Brain microvascular endothelial cell (primary cell): Measurements from ENCODE around the gene KDM4F.

ENCODE experiments used
- DNase-seq: peaks from one replicate; pipeline ENCODE4 v3.0.0-alpha.2; 2020
- H3K27ac ChIP-seq: fragments of 250-450 bp; sonication (Bioruptor Pico); 2 replicates; pipeline ENCODE4 v1.5.1; 2020; ENCODE audit warnings: mild to moderate bottlenecking, moderate library complexity
- H3K27me3 ChIP-seq: fragments of 250-450 bp; sonication (Bioruptor Pico); replicated peaks from 2 replicates; pipeline ENCODE4 v1.5.1; 2020; ENCODE audit warnings: mild to moderate bottlenecking
- H3K36me3 ChIP-seq: fragments of 250-450 bp; sonication (Bioruptor Pico); replicated peaks from 2 replicates; pipeline ENCODE4 v1.5.1; 2020; ENCODE audit warnings: mild to moderate bottlenecking
- H3K4me3 ChIP-seq: 2 replicates; pipeline ENCODE4 v1.5.1; 2011; ENCODE audit warnings: low read depth, mild to moderate bottlenecking, control low read depth, low read length, moderate library complexity
- in situ Hi-C: cut with HindIII; loops from 2 replicates; pipeline ENCODE4 v1.10.0; 2017; ENCODE audit warnings: low sequenced_read_pairs, low pct_ligation_motif_present
- TF ChIP-seq, protein P1 (sequence below): IDR thresholded peaks from 2 replicates; pipeline ENCODE4 v1.5.1; 2011; ENCODE audit warnings: low read depth, mild to moderate bottlenecking, moderate library complexity, low read length, control low read depth, inconsistent platforms; ENCODE audit errors: missing control alignments

Gene KDM4F

DNA sequence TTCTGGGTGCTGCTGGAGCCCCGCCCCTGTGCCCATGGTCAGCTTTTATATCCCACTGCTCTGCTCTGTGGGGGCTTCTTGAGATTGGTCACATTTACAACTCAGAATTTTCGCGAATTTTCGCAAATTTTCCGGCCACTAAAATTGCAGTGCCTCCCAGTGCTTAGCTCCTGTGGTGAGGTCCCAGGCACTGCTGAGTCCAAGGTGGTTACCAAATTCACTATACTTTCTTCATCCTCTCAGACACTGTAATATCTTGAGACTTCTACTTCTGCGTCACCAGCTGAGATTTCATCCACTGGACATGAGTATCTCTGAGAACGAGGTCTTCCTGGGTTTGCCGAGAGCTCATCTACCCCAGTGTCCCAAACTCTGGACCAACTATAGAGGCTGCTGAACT is 8.7 kb downstream of the KDM4F start:
- no peaks in the 10 kb centered on the region for H3K36me3 ChIP-seq
- H3K27ac ChIP-seq, result no peak overlapping the region
- no peak overlapping the region for H3K4me3 ChIP-seq
- no peak for DNase-seq
- TF ChIP-seq, protein P1, sequence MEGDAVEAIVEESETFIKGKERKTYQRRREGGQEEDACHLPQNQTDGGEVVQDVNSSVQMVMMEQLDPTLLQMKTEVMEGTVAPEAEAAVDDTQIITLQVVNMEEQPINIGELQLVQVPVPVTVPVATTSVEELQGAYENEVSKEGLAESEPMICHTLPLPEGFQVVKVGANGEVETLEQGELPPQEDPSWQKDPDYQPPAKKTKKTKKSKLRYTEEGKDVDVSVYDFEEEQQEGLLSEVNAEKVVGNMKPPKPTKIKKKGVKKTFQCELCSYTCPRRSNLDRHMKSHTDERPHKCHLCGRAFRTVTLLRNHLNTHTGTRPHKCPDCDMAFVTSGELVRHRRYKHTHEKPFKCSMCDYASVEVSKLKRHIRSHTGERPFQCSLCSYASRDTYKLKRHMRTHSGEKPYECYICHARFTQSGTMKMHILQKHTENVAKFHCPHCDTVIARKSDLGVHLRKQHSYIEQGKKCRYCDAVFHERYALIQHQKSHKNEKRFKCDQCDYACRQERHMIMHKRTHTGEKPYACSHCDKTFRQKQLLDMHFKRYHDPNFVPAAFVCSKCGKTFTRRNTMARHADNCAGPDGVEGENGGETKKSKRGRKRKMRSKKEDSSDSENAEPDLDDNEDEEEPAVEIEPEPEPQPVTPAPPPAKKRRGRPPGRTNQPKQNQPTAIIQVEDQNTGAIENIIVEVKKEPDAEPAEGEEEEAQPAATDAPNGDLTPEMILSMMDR, result no peak
- in situ Hi-C loops, result no loop called here
- H3K27me3 ChIP-seq, result peaks cover 2% of the 10 kb centered on the region

DNA sequence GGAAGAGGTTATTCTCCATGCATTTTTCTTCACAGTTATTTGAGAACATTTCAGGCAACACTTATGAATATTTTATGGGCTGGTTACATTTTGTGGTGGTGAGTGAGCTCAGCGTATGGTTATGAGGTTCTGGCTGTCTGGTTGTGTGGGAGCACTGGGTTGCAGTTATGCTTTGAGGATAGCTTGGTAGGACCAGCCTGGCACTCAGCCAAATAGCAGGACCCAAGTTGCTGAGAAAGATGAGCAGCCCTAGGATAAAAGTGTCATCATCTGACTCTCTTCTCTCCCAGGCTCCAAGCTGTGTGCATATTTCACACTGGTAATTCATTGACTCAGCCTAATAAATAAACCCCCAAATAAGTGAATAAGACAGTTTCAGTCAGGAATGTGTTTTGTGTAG is 9.4 kb downstream of the KDM4F start:
- Histone ChIP-seq H3K27me3 (peaks cover 2% of the 10 kb centered on the region), H3K4me3 (no peak overlapping the region), H3K36me3 (no peaks in the 10 kb centered on the region), H3K27ac (no peak overlapping the region)
- no peak for DNase-seq
- TF ChIP-seq, protein P1, result no peak
- in situ Hi-C loops, result no loop called here

DNA sequence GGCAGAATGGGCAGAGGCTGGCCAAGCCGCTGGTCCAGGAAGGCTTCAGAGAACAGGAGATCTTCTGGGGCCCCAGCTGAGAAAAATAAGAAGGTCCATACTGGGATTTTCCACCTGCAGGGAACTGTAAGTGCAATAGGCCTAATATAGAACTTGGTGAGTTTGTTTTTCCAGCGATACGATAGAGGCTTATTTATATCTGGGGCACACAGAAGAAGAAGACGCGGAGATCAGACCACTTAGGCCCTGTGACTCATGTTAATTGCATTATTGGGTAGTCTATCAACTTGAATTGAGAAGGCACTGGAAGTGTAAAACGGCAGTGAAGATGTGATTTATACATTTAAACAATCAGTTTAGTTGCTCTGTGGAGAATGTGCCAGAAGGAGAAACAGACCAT is 9.8 kb downstream of the KDM4F start:
- TF ChIP-seq, protein P1, result no peak
- DNase-seq, result no peak
- Histone ChIP-seq H3K27ac (no peak overlapping the region), H3K4me3 (no peak overlapping the region), H3K36me3 (no peaks in the 10 kb centered on the region), H3K27me3 (peaks cover 2% of the 10 kb centered on the region)
- in situ Hi-C loops, result no loop called here

DNA sequence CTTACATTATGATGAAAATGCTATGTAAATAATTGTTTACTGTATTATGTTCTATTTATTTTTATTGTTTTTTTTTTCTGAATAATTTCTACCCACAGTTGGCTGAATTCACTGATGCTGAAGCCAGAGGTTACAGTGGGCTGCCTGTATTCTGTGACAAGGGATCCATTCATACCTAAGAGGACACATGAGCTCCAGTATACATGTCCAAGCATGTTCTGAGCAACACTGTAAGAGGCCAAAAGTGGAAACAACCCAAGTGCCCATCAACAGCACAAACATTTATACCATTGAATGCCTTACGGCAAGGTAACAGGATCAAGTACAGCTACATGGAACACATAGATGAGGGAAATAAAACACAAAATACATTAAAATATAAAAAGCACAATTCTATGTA is 16.1 kb downstream of the KDM4F start:
- no peak for DNase-seq
- TF ChIP-seq, protein P1, result no peak
- Histone ChIP-seq H3K27ac (no peak overlapping the region), H3K4me3 (no peak overlapping the region), H3K36me3 (no peaks in the 10 kb centered on the region), H3K27me3 (peaks cover 2% of the 10 kb centered on the region)
- in situ Hi-C loops, result no loop called here

DNA sequence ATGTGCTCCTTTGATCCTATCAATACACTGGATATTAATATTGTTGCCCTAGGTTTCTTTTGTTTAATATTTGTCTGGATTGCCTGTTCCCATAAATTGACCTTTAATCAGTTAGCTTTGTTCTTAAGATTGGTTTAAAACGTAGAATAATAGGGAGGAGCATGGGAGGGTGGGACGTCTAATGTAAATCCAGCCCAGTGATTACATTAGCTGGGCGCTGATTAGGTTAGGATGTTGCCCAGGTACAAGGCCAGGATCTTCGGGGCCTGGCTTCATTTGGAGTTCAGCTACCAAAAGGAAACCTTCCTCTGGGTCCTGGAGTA is 17.5 kb downstream of the KDM4F start, which contains the start of gene SRSF8:
TSS of gene SRSF8 (plus strand) at position 204 of the 323 bp plus-strand sequence. CDS start 308 bp downstream, outside the sequence.
- no peaks in the 10 kb centered on the region for H3K27me3 ChIP-seq
- H3K36me3 ChIP-seq, result no peaks in the 10 kb centered on the region
- peak within 1 kb of the TSS; percentile 79 for H3K27ac ChIP-seq
- DNase-seq, result no peak
- in situ Hi-C loops, result no loop called here
- peak within 1 kb of the TSS; percentile 82 for H3K4me3 ChIP-seq
- TF ChIP-seq, protein P1, result no peak

DNA sequence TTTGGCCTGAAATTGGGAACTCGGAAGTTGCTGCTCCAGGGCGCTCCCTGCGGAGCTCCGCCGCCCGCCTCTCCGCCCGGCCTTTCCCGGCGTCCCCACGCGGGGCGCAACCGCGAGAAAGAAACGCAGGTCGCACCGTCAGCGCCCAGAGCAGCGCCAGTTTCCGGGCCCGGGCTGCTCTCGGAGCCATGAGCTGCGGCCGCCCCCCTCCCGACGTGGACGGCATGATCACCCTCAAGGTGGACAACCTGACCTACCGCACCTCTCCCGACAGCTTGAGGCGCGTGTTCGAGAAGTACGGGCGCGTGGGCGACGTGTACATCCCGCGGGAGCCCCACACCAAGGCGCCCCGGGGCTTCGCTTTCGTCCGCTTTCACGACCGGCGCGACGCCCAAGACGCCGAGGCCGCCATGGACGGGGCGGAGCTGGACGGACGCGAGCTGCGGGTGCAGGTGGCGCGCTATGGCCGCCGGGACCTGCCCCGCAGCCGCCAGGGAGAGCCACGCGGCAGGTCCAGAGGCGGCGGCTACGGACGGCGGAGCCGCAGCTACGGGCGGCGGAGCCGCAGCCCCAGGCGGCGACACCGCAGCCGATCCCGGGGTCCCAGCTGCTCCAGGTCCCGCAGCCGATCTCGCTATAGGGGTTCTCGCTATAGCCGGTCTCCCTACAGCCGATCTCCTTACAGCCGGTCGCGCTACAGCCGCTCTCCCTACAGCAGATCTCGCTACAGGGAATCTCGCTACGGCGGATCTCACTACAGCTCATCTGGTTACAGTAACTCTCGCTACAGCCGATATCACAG is 18.0 kb downstream of the KDM4F start:
- Histone ChIP-seq H3K27me3 (no peaks in the 10 kb centered on the region), H3K36me3 (no peaks in the 10 kb centered on the region), H3K4me3 (peak overlapping the region; percentile 82), H3K27ac (peak overlapping the region; percentile 79)
- in situ Hi-C loops, result no loop called here
- DNase-seq, result peak; percentile 65
- TF ChIP-seq, protein P1, result peak; percentile 67
